ENCODE data around the gene TMEM30A.

TMEM30A gene

GRCh38 chr6:75284632-75285282 lies at the start of gene TMEM30A:
TSS of gene TMEM30A (minus strand) at chr6:75284792. CDS start at chr6:75284638, 154 bp downstream.
- peak; percentile 38 for DNase-seq

DNA sequence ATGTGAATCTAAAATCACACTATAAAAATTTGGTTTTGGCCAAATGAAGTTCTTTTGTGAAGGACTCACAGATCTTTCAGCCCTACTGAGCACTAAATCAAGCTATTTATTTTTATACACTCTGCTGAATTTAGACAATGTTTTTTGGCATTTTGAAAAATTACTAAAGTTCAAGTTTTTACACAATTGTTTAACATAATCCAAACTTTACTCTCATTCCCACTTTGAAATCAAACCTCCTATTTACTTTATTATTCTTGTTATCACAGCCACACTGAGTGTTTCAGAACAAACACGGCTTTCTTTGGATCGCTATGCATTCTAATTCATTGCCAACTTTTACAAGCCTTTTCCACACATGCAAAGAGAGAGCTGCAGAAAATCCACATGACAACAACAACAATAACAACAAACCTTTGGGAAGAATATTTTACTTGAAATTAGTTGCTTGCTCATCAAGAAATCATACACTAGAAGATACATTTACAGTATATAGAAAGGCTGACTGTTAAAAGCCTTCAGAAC lies 49.1 kb upstream of the TMEM30A start:
- DNase-seq, result no peak

DNA sequence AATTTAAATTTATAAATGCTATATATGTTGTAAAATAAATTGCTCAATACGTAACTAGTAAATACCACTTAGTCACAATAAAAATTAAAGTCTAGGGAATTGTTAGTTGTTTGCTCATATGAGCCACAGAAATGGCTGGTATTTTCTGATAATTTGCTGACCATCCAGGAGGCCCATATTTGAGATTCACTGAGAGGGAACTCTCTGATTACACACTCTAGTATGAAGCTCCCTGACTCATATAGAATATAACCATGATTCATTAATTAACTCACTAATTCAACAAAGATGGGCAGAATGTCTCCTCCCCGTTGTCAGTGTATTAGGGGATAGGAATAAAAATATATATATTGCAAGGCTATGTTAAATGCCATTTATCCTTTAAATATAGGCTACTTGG lies 46.6 kb upstream of the TMEM30A start:
- no peak for DNase-seq

DNA sequence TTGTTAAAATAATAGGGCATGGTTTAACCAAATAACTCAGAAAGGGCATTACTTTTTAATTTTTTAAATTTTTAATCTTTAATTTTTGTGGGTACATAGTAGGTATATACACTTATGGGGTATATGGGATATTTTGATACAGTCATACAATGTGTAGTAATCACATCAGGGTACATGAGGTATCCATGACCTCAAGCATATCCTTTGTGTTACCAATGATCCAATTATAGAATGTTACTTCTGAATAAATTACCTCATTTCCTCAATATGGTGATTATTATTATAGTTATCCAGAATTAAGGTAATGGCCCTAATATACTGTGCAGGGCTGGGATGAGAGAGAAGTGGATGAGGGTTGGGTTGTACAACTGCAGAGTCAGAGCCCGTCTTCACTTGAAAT lies 45.1 kb upstream of the TMEM30A start:
- DNase-seq, result no peak

- no peak for DNase-seq
Observed at GRCh38 chr6:75327807-75328206, 43.2 kb upstream of the TMEM30A start.

DNA sequence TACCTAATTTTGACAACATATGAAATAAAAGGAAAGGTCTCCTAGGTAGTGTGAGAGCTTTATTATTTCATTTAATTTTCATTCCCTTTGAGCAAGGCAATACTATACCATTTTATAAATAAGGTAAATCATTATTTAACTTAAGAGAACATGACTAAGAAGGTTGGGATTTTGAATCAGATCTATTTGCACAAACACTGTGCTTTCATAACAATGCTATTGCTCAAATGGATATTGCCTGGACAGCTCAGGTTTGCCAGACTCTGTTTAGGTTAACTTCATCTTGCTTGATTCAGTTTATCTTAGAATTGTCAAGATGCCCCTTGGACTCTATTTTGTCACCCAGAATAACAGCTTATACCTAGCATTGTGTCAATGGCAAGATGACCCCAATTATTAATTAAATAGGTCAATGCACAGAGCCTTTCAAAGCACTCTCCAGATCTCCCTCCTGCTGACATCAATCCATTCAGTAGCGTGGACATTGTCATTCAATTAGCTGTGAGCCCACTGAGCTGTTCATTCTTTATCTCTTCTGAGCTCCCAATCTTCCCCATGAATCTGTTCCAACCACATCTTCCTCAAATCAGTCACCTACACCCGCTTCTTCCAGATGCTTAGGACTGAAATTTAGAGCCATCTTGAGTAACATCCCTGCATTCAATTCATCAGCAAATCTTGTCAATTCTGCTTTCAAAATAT lies 42.1 kb upstream of the TMEM30A start:
- no peak for DNase-seq

- DNase-seq, result no peak
Observed at GRCh38 chr6:75318900-75319299, 34.3 kb upstream of the TMEM30A start.

- DNase-seq, result no peak
Observed at GRCh38 chr6:75317503-75318206, 33.1 kb upstream of the TMEM30A start.

DNA sequence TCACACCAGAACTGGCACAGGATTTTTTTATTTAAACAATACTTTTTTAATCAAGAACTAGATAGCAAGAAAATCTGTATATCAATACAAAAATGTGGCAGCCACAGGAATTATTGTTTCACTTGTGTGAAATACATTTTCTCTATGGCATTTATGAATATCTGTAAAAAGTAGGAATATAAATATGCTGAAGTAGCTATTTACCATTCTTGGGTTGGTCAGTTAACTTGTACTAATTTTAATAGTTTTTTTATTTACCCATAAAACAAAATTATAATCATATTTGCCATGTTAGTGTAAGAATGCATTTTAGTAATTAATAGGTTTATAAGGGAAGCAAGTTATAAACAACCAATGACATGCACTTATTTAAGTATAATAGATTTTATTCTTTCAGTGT lies 31.4 kb upstream of the TMEM30A start:
- no peak for DNase-seq

GRCh38 chr6:75308250-75308988 lies 23.8 kb upstream of the TMEM30A start:
- DNase-seq, result no peak

- DNase-seq, result no peak
Observed at GRCh38 chr6:75307364-75308004, 22.9 kb upstream of the TMEM30A start.

DNA sequence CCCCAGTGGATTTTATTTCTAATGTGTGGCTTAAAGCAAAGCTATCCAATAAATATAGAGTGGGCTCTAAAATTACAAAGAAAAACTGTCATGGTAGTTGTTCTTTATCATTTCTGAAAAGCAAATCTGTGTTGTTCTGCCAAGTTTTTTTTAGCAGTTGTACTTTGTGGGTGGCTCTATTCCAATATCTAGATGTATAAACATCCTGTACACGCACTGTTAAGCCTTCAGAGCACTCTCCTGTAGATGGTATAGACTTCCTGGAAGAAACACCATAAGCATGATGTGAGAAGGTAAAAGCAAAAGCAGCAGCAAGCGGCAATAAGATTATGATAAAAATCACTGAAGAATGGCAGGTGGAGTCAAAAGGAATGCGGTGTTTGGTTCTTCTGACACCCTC lies 21.5 kb upstream of the TMEM30A start:
- no peak for DNase-seq

GRCh38 chr6:75305573-75305972 lies 21.0 kb upstream of the TMEM30A start:
- DNase-seq, result no peak

GRCh38 chr6:75302280-75302679 lies 17.7 kb upstream of the TMEM30A start:
- no peak for DNase-seq

GRCh38 chr6:75301537-75301936 lies 16.9 kb upstream of the TMEM30A start:
- no peak for DNase-seq

DNA sequence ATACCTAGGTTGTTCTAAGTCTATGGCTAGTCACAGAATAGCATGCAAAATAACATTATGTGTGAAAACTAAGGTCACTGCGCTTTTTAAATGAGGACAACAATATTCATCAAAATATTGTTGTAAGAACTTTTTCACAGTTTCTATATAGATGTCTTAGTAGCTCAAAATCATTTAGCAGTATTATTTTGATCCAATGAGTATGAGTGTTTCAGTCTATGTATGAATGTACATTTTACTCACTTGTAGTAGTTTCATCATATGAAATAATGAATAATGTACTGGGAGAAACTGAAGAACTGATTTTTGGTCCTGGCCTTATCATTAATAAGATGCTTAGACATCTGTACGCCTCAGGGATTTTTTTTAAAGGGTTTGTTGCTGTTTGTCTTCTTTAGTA lies 16.5 kb upstream of the TMEM30A start:
- DNase-seq, result no peak

DNA sequence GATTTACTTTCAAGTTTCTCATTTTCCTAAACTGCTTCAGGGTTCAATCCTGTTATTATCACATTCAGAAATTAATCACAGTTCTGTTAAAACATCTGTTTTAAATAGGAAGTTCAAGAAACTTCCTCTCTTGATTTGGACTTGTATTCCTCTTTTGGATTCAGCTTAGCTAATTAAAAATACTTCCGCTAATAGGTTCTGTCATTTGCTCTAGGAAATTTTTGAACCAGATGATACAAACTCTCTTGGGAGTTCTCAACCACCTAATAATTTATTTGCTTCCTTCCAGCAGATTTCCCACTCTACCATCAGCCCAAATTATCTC lies 15.9 kb upstream of the TMEM30A start:
- DNase-seq, result no peak

- no peak for DNase-seq
Observed at GRCh38 chr6:75299801-75300530, 15.4 kb upstream of the TMEM30A start.

DNA sequence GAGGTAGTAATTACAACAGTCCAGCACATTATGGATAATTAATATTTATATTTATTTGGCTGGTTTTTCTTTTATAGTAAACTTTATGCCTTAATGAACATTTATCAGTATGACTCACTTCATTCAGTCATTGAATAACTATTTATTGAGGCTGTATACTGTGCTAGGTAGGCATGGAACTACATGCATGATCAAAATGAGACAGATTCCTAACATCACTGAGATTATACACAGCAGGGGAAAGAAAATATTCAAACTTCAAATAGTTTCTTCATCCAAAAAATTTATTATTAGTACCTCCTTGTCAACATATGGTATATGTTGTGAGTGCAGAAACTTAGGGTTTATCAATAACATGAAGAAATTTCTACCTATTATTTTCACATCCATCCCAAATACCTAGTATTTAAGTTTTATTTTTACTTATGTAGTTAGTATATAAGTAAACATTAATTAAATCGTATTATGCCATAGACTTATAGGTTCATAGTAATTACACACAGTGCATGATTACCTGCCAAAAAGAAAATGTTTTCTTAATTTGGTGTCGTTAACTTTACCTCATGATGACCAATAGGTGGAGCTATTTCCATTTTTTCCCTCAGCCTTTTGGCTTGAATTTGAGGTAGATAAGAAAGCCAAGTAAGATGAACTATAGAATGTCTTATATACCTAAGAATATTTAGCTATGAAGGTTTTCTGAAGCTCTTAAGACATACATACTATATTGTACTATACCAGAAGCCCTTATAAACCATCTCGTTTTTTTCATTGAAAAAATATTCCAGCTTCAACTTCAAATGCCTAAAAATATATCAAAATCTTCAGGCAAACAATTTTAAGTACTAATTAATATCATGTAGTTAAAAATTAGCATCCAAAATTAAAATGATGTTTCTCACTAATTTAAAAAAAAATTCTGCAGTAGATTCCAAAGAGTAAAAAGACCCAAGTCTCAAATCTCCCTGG lies 12.5 kb upstream of the TMEM30A start:
- no peak for DNase-seq

- DNase-seq, result no peak
Observed at GRCh38 chr6:75292555-75292954, 8.0 kb upstream of the TMEM30A start.

GRCh38 chr6:75291744-75292143 lies 7.2 kb upstream of the TMEM30A start:
- DNase-seq, result no peak

All from cortex of kidney (tissue), 1 donor.